Inflammatory macrophage treated with lipopolysaccharide for 4 hours (primary cell): ENCODE data around the gene BTRC.

Experiments
- DNase-seq: peaks from one replicate; pipeline ENCODE4 v3.0.0-alpha.2; 2020

BTRC gene

DNA sequence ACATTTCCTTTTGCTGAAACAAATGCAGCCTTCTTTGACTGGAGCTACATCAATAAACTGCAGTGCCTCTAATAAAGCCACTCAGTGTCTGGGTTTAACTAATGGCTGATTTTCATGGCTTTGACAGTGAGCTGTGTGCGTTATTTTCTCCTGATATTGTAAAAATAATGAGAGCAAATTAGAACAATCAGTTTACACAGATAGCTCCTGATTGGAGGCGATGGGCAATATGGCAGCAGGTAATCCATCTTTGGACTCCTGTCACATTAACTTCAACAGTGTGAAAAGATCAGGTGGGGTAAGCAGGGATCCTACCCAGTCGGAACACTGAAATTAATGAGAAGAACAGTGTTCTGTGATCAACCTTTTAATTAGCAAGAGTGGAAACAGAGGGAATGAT, 133.4 kb downstream of the BTRC start:
- no peak for DNase-seq

DNA sequence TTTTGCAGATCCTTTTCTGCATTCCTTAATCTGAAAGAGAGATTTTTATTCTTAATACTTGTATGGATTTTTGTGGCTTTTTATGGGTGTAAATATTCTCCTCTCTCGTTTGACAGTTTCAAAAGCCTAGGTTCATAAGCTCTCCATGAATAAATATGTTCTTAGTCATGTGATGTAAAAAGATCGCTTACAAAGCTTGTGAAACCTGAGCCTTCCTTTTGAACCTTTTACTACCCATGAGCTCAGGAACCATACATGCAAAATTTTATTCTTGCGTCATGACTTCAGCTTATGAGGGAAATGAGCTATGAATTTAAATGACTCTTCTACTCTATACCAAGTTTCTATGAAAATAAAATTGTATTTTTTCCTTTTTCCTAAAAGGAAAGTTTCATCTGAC, 135.4 kb downstream of the BTRC start:
- peak; percentile 8 for DNase-seq

DNA sequence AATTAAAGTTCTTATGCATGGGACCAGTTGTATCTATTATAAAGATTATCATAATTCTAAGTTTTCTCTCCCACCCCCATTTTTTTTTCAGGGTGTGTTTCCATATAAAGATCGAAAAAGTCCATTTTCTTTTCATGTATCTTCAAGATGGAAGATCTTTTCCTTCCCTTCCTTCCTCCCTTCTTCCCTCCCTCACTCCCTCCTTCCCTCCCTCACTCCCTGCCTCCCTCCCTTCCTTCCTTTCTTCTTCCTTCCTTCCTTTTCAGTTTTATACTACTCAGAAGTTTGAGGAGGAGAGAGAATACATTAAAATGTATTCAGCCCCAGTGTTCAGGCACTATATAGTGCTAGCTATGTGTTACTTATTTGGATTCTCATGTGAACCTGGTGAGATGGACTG, 136.1 kb downstream of the BTRC start:
- no peak for DNase-seq

DNA sequence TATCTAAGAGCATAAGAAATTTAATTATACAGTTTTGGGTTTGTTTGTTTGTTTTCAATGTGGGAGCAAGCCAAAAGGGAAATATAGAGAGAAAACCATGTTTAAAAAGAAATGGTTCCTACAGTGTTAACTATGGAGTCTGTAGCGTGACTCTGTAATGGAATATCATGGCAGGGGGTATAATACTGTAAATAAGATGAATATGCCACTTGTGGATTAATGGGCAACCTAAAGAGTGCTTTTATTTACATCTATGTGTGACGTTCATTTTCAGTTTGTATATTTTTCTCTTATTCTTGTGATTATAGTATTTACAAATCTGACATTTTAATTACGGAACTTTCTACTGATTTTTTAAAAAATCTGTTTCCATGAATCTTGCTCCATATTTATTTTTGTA, 138.2 kb downstream of the BTRC start:
- DNase-seq, result no peak

DNA sequence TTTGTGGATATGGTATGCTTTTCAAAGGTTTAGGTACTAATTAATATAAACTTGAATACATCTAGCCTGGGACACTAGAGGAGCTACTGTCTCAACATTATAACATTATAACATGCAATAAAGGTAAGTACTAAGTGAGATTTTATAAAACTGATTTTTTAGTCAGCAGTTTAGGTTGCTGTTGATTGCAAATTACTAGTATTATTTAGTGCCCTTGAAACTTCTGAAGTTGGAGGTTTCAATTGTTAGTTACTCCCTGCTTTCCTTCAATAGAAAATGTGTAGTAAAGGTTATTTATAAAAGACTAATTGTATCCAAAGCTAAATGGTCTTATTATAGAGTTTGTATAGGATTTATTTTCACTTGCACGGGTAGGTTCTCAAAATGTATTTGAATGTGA, 138.8 kb downstream of the BTRC start:
- no peak for DNase-seq

DNA sequence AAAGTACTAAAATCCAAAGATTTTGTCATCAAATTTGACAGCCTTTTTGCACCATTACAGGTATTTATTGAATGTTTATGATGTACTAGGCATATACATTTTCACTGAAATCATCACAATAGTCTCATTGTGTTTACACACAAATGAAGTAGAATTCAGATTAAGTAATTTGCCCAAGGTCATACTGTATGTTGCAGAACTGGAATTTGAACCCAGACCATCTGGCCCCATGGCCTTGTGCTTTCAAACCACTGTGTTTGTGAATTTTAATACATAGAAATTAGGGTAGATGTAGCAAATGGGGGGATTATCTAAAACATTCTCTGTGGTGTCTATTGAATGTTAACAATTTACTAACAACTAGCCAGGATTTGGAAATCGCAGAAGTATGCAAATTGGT, 139.3 kb downstream of the BTRC start:
- DNase-seq, result no peak

DNA sequence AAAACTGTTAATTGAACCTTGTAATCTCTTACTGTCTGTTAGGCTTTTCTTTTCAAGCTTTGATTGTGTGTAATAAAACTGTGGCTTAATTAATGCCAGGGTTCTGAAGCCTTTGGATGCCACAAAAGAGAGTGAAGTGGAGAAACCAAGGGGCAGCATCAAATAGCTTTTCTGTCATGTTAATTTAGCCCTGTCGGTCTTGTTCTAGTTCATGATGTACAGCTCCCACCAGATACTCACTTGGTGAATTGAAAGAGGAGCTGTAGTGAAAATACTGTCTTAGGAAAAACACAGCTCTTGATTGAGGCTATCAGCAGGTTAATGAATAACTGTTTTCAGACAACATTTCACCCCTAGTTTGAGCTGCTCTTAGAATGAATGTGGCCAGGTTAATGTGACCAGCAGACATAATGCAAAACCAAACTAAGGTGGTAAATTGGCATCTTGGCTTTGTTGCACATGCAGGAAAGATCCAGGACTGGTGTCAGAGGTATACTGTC, 139.9 kb downstream of the BTRC start:
- DNase-seq, result no peak

DNA sequence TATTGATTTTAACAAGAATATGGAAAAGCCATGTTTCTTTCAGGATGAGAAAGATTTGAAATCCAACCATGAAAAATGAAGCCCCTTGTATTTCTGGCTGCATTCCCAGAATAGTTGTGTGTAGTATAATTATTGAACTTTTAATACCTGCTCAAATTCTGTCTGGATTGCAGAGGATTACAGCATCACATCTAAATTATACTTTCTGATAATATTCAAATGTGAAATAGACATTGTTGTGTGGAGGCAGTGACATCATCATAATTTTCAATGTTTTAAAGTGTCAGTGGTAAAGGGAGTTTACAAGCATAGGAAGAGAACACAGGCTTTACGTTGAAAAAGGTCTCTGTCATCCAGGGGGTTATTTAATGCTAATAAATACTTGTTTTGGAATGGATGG, 140.7 kb downstream of the BTRC start:
- DNase-seq, result no peak

DNA sequence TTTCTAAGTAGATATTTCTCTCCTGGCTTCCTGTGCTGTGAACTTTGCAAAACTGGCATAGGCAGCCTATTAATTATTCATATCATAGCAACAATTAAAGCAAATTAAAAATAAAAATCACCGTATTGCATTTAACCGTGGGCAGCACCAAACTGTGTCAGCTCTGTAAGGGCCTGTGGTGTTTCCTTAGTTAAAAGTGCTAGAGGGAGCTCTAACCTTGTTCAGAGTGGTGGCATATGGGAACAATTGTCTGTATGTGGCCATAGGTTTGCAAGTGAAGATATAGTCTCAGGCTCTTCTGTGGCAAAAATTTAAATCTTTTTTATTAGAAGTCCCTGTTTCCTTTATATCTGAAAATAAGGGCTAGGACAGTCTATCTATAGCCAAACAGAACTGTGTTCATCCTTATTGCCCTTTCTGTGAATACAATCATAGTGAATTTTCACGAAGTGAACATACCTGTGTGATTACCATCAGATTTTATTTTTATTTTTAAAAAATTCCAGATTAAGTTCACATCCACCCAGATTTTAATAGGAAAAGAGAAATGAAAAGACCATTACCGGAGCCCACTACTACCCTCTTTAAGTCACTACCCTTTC, 141.5 kb downstream of the BTRC start:
- DNase-seq, result no peak

DNA sequence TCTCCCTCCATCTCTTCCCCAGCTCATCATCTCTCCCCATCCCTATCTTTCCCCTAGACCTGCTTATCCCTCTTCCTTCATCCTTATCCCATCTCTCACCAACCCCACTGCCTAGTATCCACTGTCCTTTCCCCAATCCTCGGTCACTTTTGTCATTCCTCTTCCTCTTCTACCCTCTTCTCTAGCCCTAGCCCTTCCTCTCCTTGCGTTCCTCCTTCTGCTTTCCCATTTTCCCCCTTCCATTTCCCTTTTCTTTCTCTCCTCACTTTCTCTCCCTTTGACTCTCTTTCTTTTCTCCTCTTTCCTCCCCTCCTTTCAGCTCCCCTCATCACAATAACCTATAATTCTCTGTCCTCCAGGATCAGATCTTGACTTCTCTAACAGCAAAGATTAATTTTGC, 150.5 kb downstream of the BTRC start:
- no peak for DNase-seq

DNA sequence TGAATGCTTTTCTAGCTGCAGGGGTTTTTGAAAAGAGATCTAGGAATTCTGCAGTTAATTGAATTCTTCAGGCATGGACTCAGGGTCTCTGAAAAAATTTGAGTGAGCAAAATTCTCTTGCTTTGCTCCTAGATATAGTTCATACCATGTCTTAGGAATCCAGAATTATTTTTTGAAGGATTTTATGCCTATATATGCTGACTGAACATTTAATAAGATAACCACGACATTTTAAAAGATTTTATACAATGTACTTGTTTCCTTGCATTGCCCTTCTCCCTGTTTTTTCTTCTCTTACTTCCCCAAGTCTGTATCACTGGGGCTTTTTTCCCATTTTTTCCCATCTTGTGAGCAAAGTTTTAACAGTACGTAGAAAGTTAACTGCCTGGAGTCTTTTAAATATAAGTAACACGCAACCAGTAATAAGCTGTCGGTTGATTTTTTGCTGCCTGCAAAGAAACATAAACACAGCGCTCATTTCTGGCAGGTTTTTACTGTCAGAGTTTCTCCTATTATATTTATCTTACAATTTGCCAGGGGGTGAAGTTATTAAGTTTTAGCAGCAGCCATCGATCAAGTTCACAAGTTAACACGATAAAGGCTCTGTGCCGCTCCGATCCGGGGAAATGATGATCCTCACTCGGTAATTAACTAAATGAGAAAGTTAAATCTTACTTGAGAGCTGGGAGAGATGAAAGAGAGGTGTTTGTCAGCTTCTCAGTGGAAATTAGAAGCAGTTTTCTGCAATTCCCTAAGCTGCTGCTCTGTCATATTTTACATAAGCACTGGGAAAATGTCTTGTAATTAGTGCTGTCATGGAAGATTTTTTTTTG, 153.1 kb downstream of the BTRC start:
- no peak for DNase-seq

DNA sequence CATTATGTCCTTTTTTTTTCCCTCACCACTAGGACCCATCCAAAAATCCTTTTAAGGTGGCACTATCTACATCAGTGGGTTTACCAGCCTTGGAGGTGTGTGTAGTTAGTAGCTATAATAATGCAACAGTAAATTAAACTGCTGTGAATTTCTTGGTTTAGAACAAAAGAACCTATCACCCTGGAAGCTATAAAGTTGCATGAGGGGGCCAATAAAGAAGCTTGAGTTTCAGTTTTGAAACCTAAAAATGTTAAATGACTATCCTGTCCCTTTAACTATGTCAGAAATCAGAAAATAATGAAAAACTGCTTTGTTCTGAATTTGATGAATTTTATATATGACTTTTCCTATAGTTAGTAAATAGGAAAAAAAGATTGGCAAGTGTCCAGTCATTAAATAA, 153.9 kb downstream of the BTRC start:
- DNase-seq, result no peak

DNA sequence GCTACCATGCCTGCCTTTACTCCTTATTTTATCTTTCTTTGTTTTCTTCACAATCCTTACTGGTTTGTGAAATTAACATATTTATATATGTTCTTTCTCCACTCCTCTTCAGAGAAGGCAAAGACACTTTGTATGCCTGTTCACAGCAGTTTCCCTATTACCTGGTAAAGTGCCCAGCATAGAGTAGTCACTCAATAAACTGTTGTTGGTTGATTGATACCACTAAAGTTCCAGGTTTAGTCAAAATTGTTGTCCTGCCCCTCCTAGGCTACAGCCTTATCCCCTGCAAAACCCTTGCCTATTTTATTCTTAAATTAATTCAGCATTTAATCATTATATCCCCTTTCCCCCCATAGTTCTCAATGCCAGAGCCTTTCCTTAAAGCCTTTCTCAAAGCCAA, 158.0 kb downstream of the BTRC start:
- no peak for DNase-seq

DNA sequence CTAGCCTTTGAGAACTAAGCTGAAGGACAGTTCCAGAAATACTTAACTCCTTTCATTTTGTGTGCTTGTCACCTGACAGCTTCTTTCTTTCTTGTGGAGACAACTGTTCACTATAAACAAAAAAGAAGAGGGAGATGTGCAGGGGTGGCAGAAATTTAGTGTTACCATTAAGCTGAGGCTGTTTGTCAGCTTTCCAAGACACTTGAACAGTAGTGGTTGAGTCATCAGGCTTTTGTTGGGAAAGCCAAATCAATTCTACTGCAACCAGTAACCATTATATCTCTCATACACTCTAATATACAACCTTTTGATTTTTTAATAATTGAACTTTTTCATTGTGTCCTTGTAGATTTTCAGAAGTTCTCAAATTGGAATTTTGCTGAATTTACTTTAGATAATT, 158.8 kb downstream of the BTRC start:
- DNase-seq, result no peak

DNA sequence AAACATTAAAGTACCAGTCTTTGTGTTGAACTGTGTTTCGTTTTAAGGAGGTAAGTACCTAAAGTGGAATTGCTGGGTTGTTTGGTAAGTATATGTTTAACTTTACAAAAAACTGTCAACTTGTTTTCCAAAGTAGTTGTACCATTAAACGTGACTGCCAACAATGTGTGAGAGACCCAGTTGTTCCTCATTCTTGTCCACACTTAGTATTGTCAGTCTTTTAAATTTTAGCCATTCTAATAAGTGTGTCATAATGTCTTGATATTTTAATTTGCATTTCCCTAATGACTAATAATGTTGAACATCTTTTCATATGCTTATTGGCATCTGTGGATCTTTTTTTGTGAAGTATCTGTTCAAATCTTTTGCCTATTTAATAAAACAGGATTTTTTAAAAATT, 159.8 kb downstream of the BTRC start:
- DNase-seq, result no peak

DNA sequence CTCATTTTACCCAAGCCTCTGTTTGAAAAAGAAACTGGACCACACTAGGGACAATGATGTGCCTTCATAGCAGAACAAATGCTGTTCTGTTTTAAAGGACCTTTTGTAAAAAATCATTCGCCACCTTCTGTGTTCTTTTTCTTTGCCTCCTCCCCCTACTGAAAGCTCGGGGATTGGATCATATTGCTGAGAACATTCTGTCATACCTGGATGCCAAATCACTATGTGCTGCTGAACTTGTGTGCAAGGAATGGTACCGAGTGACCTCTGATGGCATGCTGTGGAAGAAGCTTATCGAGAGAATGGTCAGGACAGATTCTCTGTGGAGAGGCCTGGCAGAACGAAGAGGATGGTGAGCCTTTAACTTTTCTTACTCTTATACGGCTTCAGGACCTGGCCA, 171.9 kb downstream of the BTRC start:
- DNase-seq, result no peak

DNA sequence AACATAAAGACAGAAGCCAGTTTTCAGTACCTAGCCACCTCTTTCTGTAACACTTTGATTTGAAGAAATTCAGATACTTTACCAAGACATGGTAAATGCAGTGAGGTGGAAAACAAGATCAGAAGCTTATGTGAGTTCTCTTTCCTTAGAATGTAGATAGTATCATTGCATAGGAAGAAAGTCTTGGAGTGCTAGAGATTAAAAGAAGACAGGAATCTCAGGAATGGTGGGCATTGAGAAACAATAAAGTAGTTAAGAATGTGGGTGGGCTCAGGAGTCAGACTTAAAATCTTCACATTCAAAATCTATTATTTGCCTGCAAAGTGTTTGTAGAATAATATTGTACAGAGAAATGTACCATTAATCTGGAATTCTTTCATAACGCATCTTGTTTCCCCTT, 175.2 kb downstream of the BTRC start:
- no peak for DNase-seq

DNA sequence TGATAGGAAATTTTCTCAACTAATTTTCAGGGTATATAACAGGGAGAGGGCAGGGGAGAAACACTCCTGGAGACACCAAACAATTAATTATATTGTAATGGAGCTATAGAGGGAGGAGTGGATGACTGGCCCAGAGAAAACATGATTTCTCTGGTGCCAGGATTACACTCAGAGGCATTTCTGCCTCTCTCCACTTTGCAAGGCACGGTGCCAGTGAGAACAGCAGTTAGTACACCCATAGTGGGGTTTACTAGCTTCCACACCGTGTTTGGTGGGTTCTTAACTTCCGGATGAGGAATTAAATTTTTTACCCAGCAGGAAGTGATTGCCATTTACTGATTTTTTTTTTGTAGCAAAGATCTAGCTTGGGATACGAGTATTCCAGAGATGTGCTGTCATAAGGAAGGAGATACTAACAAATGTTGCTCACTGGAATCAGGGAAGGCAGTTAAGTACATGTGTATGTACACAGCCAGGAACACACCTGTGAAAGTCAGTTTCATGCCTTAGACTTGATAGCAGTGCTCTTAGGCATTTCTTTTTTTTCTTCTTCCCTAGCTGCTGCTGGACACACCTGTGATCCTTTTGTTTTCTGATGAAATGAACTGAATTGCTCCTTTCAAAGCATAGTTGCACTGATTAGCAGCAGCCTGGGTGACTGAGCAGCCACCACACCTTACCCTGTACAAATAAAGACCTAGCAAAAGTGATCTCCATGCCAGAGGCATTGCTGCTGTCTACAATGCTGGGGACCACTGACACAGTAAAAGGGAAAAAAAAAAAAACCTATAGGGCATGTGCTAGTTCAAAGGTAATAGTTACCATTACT, 176.0 kb downstream of the BTRC start:
- no peak for DNase-seq

DNA sequence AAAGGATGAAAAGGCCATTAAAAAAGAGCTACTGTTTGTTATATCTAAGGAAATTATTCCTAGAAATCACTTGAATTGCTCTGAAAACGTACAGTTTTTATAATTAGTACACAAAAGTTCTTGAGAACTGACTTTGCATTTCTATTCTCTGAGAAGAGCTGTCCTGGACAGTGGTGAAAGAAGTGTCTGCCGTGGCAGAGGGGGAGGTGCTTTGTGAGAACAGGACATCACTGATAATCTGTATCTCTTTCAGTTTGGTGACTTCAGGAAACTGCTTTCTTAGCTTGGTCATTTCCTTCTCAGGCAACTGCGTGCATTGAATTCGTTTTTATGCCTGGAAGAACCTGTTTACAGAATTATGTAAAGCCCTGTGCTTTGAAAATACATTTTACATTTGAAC, 182.0 kb downstream of the BTRC start:
- no peak for DNase-seq

DNA sequence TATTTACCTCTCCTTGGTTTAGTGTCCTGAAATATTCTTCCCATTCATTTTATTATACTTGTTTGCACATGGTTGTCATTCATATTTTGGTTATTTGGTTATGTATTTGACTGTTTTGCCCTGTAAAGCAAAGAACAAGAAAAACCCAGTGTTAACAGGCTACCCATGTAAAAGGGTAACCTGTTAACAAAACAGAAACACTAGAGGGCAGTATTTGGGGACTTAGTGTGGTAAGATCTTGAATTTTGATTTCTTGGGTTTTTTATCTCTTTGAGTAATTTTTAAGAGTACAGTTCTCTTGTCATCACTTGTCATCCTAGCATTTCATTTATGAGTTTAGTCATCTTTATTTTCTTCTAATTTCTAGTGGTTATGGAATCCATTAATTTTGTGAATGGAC, 182.8 kb downstream of the BTRC start:
- peak; percentile 46 for DNase-seq

DNA sequence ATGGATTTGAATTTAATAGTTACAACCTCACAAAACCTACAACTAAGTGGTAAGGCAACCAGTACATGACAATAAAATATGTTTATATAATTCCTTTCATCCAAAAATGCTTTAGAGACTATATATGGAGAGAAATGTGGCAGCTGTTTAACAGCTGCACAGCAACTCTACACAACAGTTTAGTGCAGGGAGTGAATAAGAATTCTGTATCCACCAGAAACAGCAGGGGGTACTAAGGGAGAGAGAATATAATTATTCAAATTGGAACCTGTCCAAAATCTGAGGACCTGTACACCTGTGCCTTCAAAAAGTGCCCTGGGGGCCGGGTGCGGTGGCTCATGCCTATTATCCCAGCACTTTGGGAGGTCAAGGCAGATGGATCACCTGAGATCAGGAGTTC, 184.5 kb downstream of the BTRC start:
- DNase-seq, result no peak

DNA sequence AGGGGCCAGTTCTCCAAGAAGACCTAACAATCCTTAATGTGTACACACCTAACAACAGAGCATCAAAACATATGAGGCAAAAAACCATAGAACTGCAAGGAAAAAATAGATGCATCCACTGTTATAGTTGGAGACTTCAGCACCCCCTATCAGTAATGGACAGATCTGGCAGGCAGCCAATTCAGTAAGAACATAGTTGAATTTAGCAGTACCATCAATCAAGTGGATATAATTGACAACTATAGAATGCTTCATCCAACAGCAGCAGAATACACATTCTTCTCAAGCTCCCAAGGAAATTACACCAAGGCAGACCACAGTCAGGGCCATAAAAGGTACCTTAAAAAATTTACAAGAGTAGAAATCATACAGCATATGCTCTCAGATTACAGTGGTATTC, 191.9 kb downstream of the BTRC start:
- DNase-seq, result no peak

DNA sequence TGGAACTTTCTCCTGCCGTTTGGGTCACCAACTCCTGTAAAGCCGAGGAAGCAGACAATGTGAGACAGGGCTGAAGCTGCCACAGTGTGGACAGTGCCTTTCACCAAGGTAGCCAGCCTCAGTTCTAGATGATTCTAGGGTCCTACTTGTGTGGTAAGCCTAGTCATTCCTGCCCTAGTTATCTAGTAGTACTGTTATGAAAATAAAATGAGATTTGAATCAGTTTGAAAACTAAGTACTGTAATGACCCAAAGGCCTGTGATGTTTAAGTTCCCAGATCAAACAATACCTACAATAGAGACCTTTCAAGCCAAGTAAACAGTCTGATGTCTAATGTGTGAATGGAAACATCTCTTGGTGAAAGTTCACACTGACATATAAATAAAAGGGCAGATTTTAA, 197.0 kb downstream of the BTRC start:
- DNase-seq, result no peak

DNA sequence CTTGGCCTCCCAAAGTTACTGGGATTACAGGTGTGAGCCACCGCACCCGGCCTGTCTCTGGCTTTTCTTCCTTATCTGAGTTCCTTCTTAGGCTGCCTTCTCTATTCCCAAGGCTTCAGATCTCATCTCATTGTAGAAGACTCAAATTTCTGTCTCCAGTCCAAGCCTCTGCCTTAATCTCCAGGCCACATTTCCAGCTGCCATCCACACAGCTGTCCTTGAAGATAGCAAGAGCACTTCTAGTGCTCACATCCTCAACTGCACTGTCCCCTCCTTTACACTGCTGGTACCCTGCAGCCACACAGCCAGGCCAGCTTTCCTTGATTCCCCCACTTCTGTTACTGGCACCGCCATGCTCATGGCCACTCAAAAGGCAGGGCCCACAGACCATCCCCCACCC, 198.5 kb downstream of the BTRC start:
- no peak for DNase-seq
